ENCODE results near the gene SLC25A36. TPM values are rescaled to one million over a fixed set of nuclear protein-coding genes. Genes with fewer than 3 reads are reported as not detected.
A peak's percentile ranks its signal among the peaks of the same experiment; 100 is the strongest.

SLC25A36 gene
- total RNA-seq, 1 experiment from 2014 or later = 76.5 TPM

DNA sequence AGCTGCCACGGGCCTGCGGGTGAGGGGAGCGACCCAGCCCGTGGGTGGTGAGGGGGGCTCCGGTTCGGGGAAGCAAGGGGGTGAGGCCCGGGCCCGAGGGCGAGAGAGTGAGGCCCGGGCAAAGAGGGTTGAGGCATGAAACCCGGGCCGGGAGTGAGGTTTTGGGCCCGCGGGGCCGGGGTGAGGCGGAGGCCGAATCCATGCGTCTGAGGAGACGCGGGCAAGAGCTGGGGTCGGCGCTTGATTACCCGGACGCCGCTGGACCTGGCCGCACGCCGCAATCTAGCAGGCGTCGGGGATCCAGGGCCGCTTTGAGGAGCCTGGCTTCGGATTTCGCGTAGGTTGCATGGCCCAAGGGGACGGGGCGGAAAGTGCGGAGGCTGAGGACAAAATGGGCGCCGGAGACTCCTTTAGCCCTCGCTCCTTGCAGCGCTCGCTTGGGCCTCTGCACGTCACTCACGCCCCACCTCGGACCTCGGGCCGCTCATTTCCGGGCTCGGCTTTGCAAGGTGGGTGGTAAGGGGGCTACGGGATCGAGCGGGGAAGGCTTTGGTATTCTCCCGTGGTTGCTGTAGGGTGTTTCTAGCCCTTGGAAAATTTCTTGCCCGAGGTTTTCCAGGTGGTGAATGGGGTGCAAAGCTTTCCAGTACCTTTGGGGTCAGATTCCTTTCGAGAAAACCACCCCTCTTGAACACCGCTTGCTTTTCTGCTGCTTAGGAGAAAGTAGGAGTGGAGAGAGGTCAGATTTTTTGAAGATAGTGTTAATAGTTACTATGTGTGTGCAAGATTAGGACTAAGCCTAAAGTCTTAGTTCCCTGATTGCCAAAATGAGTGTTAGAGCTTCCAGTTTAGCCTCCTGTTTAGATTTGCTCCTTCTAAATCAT lies 827 bp downstream of the SLC25A36 start:
- H3K79me2 ChIP-seq (ENCODE audit: low read depth) = peaks cover 54% of the 10 kb centered on the region
- no peaks in the 10 kb centered on the region for H3K9me3 ChIP-seq (ENCODE audit: insufficient read depth, low read depth)
- H3K4me2 ChIP-seq = peak overlapping the region; percentile 96
- peak overlapping the region; percentile 87 for H2AFZ ChIP-seq
- no peaks in the 10 kb centered on the region for H3K27me3 ChIP-seq (ENCODE audit: insufficient read depth, low read depth)
- H3K4me1 ChIP-seq (replicated peaks; ENCODE audit: insufficient read depth) = peaks cover 18% of the 10 kb centered on the region
- H3K9me2 ChIP-seq (ENCODE audit: insufficient read depth) = no peaks in the 10 kb centered on the region
- peaks cover 33% of the 10 kb centered on the region for H4K20me1 ChIP-seq (ENCODE audit: insufficient read depth)
- no TSS peak for BruUV-seq (replicated peaks)
- DNase-seq = peak; percentile 35 to 49
- peak overlapping the region; percentile 76 for H3K4me3 ChIP-seq
- TF ChIP-seq, protein P1, sequence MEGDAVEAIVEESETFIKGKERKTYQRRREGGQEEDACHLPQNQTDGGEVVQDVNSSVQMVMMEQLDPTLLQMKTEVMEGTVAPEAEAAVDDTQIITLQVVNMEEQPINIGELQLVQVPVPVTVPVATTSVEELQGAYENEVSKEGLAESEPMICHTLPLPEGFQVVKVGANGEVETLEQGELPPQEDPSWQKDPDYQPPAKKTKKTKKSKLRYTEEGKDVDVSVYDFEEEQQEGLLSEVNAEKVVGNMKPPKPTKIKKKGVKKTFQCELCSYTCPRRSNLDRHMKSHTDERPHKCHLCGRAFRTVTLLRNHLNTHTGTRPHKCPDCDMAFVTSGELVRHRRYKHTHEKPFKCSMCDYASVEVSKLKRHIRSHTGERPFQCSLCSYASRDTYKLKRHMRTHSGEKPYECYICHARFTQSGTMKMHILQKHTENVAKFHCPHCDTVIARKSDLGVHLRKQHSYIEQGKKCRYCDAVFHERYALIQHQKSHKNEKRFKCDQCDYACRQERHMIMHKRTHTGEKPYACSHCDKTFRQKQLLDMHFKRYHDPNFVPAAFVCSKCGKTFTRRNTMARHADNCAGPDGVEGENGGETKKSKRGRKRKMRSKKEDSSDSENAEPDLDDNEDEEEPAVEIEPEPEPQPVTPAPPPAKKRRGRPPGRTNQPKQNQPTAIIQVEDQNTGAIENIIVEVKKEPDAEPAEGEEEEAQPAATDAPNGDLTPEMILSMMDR (conservative IDR thresholded peaks at IDR 0.05) = no peak
- intact Hi-C loops (cut with micrococcal nuclease; ENCODE audit: unreplicated experiment) = no loop called here
- POLR2A ChIA-PET (ENCODE audit: unreplicated experiment) = interaction anchor here (1.0 kb wide), 1 partner anchor 352 kb away, joined by 3 read pairs; no protein-coding TSS in a partner anchor
- peak overlapping the region; percentile 77 for H3K27ac ChIP-seq
- no peaks in the 10 kb centered on the region for H3K36me3 ChIP-seq (ENCODE audit: low read depth)
- 0 out of 2 replicates have a peak, but pooled peaks cover 8% of the 10 kb centered on the region for H3F3A ChIP-seq (ENCODE audit: insufficient read depth, low read depth)
- CTCF ChIA-PET = no interaction called here

DNA sequence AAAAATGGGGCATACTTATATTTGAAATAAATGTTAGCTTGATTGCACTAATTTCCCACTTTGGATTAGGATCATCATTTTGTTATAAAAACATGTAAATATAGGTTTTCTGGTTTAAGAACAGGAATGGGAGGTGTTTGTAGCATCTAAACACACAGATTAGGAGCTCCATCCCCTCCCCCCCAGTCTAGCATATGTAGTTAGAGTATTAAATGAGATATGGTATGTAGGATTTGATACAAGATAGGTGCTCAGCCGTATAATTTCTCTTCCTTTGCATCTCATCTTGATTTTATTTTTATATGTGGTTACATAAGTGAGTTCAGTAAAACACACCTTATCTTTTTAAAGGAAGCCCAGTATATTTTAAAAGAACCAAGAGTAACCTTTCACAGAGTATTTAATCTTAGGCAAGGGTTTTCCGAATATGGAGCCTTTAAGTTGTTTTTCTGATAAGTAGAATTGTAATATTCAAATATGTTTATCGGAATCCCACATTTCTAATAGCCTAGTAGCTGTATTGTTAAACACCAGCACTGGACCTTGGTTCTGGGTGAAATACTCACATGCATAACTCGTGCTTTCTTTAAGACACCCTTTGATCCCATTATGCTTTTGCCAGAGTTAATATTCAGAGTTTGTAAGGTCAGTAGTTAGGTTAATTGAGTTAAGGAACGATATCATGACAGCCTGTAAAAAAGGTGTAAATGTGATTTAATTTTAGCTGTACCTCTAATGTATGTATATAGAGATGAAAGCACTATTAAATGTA lies 2.3 kb downstream of the SLC25A36 start:
- Histone ChIP-seq H2AFZ (no peak overlapping the region), H3F3A (ENCODE audit: insufficient read depth, low read depth) (0 out of 2 replicates have a peak, but pooled peaks cover 8% of the 10 kb centered on the region), H3K9me2 (ENCODE audit: insufficient read depth) (no peaks in the 10 kb centered on the region), H3K9me3 (ENCODE audit: insufficient read depth, low read depth) (no peaks in the 10 kb centered on the region), H3K4me3 (peak overlapping the region; percentile 76; the same call in 1 of the 2 replicates), H3K36me3 (ENCODE audit: low read depth) (no peaks in the 10 kb centered on the region), H3K4me1 (replicated peaks; ENCODE audit: insufficient read depth) (peaks cover 18% of the 10 kb centered on the region), H3K27ac (no peak overlapping the region), H3K4me2 (peak overlapping the region; percentile 96), H3K27me3 (ENCODE audit: insufficient read depth, low read depth) (no peaks in the 10 kb centered on the region), H3K79me2 (ENCODE audit: low read depth) (peaks cover 69% of the 10 kb centered on the region), H4K20me1 (ENCODE audit: insufficient read depth) (peaks cover 33% of the 10 kb centered on the region)
- ChIA-PET CTCF (interaction anchor here (0.5 kb wide), 2 partner anchors 32 to 554 kb away, joined by 3 to 4 read pairs; no protein-coding TSS in a partner anchor), POLR2A (ENCODE audit: unreplicated experiment) (interaction anchor here (1.0 kb wide), 1 partner anchor 351 kb away, joined by 3 read pairs; no protein-coding TSS in a partner anchor)
- BruUV-seq (replicated peaks) = no TSS peak
- no peak for TF ChIP-seq EZH2 (IDR thresholded peaks at IDR 0.05; ENCODE audit: low read depth)
- TF ChIP-seq, protein P1 (conservative IDR thresholded peaks at IDR 0.05) = no peak
- intact Hi-C loops (cut with micrococcal nuclease; ENCODE audit: unreplicated experiment) = no loop called here
- DNase-seq = no peak

DNA sequence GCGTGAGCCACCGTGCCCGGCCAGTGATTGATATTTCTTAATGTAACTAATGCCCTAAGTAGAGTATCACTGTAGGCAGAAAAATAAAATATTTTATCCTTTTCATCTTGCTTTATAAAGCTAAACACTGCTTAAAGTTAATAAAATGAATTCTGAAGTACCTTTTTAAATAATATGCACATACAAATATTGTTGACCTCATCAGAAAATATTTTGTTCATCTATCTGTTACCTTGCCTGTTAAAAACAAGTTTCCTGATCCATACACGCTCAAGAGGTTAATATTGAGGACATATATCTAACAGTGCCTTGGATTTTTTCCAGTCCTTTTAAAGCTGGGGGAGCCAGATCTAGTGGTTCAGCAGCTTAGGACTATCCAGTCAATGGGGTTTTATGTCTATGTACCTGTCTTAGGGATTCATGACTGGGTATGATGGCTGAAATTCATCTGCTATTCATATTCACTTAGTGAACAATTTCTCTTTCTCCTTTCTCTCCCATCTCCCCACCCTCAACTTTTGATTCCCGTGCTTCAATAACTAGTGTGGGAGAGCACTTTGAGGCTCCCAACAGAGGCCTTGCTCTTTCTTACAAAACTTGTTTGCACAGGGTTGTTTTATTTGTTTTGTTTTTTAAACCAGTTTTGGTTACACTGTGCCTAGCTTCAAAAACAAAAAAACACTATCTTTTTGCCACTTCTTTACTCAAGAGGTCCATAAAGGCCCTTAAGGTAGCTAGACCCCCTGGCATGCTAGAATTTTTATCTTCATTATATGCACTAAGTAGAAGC lies 7.0 kb downstream of the SLC25A36 start:
- no peaks in the 10 kb centered on the region for H3K9me3 ChIP-seq (ENCODE audit: insufficient read depth, low read depth)
- BruUV-seq (replicated peaks) = no TSS peak
- H3K4me2 ChIP-seq = no peak overlapping the region
- intact Hi-C loops (cut with micrococcal nuclease; ENCODE audit: unreplicated experiment) = no loop called here
- H3K36me3 ChIP-seq (ENCODE audit: low read depth) = no peaks in the 10 kb centered on the region
- CTCF ChIA-PET = no interaction called here
- H3K4me3 ChIP-seq = no peak overlapping the region
- H3K27ac ChIP-seq = no peak overlapping the region
- no peaks in the 10 kb centered on the region for H3K9me2 ChIP-seq (ENCODE audit: insufficient read depth)
- no peaks in the 10 kb centered on the region for H3K27me3 ChIP-seq (ENCODE audit: insufficient read depth, low read depth)
- peaks cover 27% of the 10 kb centered on the region for H3K4me1 ChIP-seq (replicated peaks; ENCODE audit: insufficient read depth)
- POLR2A ChIA-PET (ENCODE audit: unreplicated experiment) = no interaction called here
- no peaks in the 10 kb centered on the region for H3F3A ChIP-seq (ENCODE audit: insufficient read depth, low read depth)
- no peak overlapping the region for H2AFZ ChIP-seq
- TF ChIP-seq, protein P1 (conservative IDR thresholded peaks at IDR 0.05) = no peak
- no peak for TF ChIP-seq EZH2 (IDR thresholded peaks at IDR 0.05; ENCODE audit: low read depth)
- no peak for DNase-seq
- peaks cover 45% of the 10 kb centered on the region for H4K20me1 ChIP-seq (ENCODE audit: insufficient read depth)
- peaks cover 100% of the 10 kb centered on the region for H3K79me2 ChIP-seq (ENCODE audit: low read depth)

Measured in PC-9 (cell line).